ENCODE data around the gene S1PR1. TPM values are rescaled to one million over a fixed set of nuclear protein-coding genes. Genes with fewer than 3 reads are reported as not detected.
"Not testable (repeated sequence)": the region's sequence is repeated elsewhere in the genome, so short reads cannot be mapped to it uniquely, and the experiment has no call there.

The S1PR1 gene
- total RNA-seq, 2 donors from 2014 or later = 42.5 to 108 TPM

DNA sequence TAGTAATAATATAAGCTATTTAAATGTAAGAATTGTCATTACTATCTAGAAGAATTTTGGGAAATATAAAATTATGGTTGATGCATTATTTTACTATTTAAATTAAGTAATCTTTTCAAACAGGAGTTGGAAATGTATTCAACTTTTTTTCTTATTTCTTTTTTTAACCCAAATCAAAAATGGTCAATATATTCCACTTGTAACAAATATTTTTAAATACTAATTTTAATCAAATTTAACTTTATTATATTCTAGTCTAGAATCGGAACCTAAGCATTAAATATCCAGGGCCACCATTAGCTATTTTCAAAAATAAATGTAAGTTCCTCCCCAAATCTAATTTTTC, 37.2 kb upstream of the S1PR1 start:
- Histone ChIP-seq H3K27ac (no peak overlapping the region), H3K27me3 (replicated peaks; ENCODE audit: insufficient read depth) (no peaks in the 10 kb centered on the region), H3K4me1 (ENCODE audit: control insufficient read depth in 1 of 2, low read depth in 2 of 2) (peaks cover 0 to 7% of the 10 kb centered on the region in 2 donors), H3K9me3 (no peaks in the 10 kb centered on the region), H3K4me3 (no peak overlapping the region), H3K36me3 (no peaks in the 10 kb centered on the region)
- no peak for ATAC-seq (ENCODE audit: insufficient number of reproducible peaks, low FRiP score, low read depth)
- no peak for DNase-seq (ENCODE audit: low spot score)
- TF ChIP-seq, protein P1, sequence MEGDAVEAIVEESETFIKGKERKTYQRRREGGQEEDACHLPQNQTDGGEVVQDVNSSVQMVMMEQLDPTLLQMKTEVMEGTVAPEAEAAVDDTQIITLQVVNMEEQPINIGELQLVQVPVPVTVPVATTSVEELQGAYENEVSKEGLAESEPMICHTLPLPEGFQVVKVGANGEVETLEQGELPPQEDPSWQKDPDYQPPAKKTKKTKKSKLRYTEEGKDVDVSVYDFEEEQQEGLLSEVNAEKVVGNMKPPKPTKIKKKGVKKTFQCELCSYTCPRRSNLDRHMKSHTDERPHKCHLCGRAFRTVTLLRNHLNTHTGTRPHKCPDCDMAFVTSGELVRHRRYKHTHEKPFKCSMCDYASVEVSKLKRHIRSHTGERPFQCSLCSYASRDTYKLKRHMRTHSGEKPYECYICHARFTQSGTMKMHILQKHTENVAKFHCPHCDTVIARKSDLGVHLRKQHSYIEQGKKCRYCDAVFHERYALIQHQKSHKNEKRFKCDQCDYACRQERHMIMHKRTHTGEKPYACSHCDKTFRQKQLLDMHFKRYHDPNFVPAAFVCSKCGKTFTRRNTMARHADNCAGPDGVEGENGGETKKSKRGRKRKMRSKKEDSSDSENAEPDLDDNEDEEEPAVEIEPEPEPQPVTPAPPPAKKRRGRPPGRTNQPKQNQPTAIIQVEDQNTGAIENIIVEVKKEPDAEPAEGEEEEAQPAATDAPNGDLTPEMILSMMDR (IDR thresholded peaks at IDR 0.05) = no peak

DNA sequence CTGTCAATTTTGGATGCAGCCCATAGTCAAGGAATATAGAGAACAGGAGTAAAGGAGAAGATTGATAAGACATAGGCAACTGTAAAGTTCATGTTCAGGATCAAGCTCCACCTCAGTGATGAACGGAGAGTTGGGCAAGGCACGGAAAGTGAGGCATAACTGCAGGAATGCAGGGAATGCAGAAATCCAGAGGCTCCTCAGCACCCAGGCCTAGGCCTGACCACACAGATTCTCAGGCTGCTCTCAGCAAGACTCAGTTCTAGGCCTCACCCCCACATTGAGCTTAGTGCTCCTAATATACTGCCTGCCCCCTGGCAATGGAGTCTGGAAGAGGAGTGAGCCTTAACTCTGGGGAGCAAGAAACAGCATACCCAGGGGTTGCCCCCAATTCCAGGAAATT, 36.3 kb upstream of the S1PR1 start:
- peaks cover 0 to 7% of the 10 kb centered on the region in 2 donors for H3K4me1 ChIP-seq (ENCODE audit: control insufficient read depth in 1 of 2, low read depth in 2 of 2)
- TF ChIP-seq, protein P1 (IDR thresholded peaks at IDR 0.05) = no peak
- H3K27ac ChIP-seq = no peak overlapping the region
- H3K9me3 ChIP-seq = no peaks in the 10 kb centered on the region
- no peak overlapping the region for H3K4me3 ChIP-seq
- no peaks in the 10 kb centered on the region for H3K36me3 ChIP-seq
- H3K27me3 ChIP-seq (replicated peaks; ENCODE audit: insufficient read depth) = no peaks in the 10 kb centered on the region
- no peak for DNase-seq (ENCODE audit: low spot score)
- ATAC-seq (ENCODE audit: insufficient number of reproducible peaks, low FRiP score, low read depth) = no peak

DNA sequence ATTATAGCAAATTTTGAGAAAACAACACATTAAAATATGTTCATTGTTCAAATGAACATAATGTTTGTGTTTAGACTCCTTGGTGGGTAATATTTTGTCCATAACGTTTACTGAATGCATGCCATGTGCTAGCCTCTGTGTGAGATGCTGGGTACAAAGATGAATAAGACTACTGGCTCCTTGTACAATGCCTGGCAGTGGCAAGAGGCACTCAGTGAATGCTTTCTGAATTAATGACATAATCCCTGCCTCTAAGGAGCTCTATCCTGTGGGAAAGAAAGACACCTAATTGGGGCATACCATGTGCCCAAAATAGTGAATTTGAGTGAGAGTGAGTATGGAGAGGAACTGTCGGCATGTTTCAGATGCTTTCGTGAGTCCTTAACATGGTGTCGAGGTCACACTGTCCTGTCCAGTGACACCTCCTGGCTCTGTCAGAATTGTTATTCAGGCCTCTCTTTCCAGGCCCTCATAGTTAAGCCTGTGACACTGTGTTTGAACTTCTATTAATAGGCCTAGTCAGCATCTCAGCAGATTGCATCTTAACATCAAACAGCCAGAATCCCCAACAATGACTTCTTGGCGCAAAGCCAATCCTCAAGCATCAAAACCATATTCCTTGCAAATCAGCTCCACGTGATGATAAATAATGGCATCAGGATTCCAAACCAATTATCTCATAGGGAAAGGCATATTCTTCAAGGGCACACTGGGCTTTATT, 32.8 kb upstream of the S1PR1 start:
- ATAC-seq (ENCODE audit: insufficient number of reproducible peaks, low FRiP score, low read depth) (no peak), DNase-seq (ENCODE audit: low spot score) (no peak)
- H3K9me3 ChIP-seq = no peaks in the 10 kb centered on the region
- H3K27ac ChIP-seq = no peak overlapping the region
- H3K4me1 ChIP-seq (ENCODE audit: control insufficient read depth in 1 of 2, low read depth in 2 of 2) = peaks cover 3 to 23% of the 10 kb centered on the region in 2 donors
- H3K36me3 ChIP-seq = no peaks in the 10 kb centered on the region
- H3K27me3 ChIP-seq (replicated peaks; ENCODE audit: insufficient read depth) = no peaks in the 10 kb centered on the region
- H3K4me3 ChIP-seq = no peak overlapping the region
- TF ChIP-seq, protein P1 (IDR thresholded peaks at IDR 0.05) = no peak

DNA sequence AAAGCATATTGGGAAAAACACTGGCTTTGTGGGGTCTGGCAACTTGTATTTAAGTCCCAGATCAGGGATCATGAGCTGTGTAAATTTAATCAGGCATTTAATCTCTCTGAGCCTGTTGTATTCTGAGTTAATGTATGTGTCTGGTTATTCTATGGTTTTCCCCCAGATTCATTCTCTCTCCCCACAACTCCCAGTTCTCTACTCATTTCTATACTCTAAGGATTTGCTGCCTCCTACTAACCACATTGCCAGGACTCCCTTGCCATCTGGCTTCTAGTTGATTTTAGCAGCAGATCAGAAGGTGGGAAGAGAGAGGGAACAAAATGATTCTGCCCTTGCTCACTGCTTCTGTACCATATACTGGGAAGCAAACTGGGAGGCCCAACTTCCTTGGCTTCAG, 31.4 kb upstream of the S1PR1 start:
- TF ChIP-seq, protein P1 (IDR thresholded peaks at IDR 0.05) = no peak
- Histone ChIP-seq H3K9me3 (no peaks in the 10 kb centered on the region), H3K27me3 (replicated peaks; ENCODE audit: insufficient read depth) (no peaks in the 10 kb centered on the region), H3K36me3 (no peaks in the 10 kb centered on the region), H3K4me3 (no peak overlapping the region), H3K27ac (no peak overlapping the region), H3K4me1 (ENCODE audit: control insufficient read depth in 1 of 2, low read depth in 2 of 2) (peaks cover 10 to 31% of the 10 kb centered on the region in 2 donors)
- ATAC-seq (ENCODE audit: insufficient number of reproducible peaks, low FRiP score, low read depth) (no peak), DNase-seq (ENCODE audit: low spot score) (no peak)

DNA sequence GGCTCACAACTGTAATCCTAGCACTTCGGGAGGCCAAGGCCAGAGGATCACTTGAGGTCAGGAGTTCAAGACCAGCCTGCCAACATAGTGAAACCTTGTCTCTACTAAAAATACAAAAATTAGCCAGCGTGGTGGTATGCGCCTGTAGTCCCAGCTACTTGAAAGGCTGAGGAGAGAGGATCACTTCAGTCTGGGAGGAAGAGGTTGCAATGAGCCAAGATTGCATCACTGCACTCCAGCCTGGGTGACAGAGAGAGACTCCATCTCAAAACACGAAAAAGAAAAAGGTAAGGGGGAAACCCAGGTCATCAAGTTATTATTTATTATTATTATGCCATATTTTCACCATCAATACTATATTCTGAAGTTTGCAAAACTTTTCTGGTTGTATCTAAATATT, 30.7 kb upstream of the S1PR1 start:
- not testable (repeated sequence) for H3K36me3 ChIP-seq; H3K9me3 ChIP-seq; DNase-seq (ENCODE audit: low spot score); H3K27ac ChIP-seq; ATAC-seq (ENCODE audit: insufficient number of reproducible peaks, low FRiP score, low read depth); H3K4me3 ChIP-seq; H3K27me3 ChIP-seq (replicated peaks; ENCODE audit: insufficient read depth)
- H3K4me1 ChIP-seq (ENCODE audit: control insufficient read depth in 1 of 2, low read depth in 2 of 2) = peaks cover 10 to 31% of the 10 kb centered on the region in 2 donors

DNA sequence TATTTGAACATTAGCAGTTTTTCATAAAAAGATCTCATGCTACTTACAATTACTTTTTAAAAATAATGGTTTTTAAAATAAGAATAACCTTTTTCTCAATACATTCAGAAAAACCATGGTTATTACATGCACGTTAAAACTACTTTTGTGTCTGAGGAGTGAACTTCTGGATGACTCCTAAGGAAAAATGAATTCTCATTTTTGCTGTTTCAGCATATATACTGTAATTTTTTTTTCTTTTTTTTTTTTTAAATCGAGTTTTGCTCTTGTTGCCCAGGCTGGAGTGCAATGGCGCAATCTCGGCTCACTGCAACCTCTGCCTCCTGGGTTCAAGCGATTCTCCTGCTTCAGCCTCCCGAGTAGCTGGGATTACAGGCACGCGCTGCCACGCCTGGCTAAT, 29.5 kb upstream of the S1PR1 start:
- not testable (repeated sequence) for H3K27ac ChIP-seq; H3K9me3 ChIP-seq; H3K27me3 ChIP-seq (replicated peaks; ENCODE audit: insufficient read depth); H3K36me3 ChIP-seq; H3K4me3 ChIP-seq; ATAC-seq (ENCODE audit: insufficient number of reproducible peaks, low FRiP score, low read depth); DNase-seq (ENCODE audit: low spot score)
- peaks cover 10 to 31% of the 10 kb centered on the region in 2 donors for H3K4me1 ChIP-seq (ENCODE audit: control insufficient read depth in 1 of 2, low read depth in 2 of 2)

Data from thoracic aorta (tissue), 2 donors.